GM23338 (cell line): Measurements from ENCODE around the gene RASGRP1. TPM values are rescaled to one million over a fixed set of nuclear protein-coding genes. Genes with fewer than 3 reads are reported as not detected.

ENCODE experiments used
- ATAC-seq: fragments of 200-7000 bp; cut with Tn5 transposase; 3 replicates; pipeline ENCODE4 v1.9.1; 2020
- DNase-seq: peaks from one replicate; pipeline ENCODE4 v3.0.0-alpha.2; 2015; ENCODE audit warnings: low spot score
- H2AFZ ChIP-seq: fragments of 200-600 bp; sonication (generic); 2 replicates; pipeline ENCODE4 v1.8.0; 2016; ENCODE audit warnings: antibody characterized with exemption, mild to moderate bottlenecking, moderate library complexity
- H3F3A ChIP-seq: fragments of 200-600 bp; sonication (generic); replicated peaks from 2 replicates; pipeline ENCODE4 v1.8.0; 2017; ENCODE audit warnings: antibody characterized with exemption, mixed run types, low read depth
- H3K27ac ChIP-seq: fragments of 200-600 bp; sonication (generic); 2 replicates; pipeline ENCODE4 v1.6.1; 2016; ENCODE audit warnings: low read depth
- H3K27me3 ChIP-seq: fragments of 200-600 bp; sonication (generic); 2 replicates; pipeline ENCODE4 v1.8.0; 2016; ENCODE audit warnings: mild to moderate bottlenecking, mixed run types, moderate library complexity; ENCODE audit not compliant: insufficient read depth
- H3K36me3 ChIP-seq: fragments of 200-600 bp; sonication (generic); 2 replicates; pipeline ENCODE4 v1.8.0; 2016; ENCODE audit warnings: mild to moderate bottlenecking; ENCODE audit not compliant: insufficient read depth
- H3K4me1 ChIP-seq: fragments of 200-600 bp; sonication (generic); 2 replicates; pipeline ENCODE4 v1.8.0; 2016; ENCODE audit warnings: mild to moderate bottlenecking, moderate library complexity; ENCODE audit not compliant: insufficient read depth
- H3K4me2 ChIP-seq: fragments of 200-600 bp; sonication (generic); 2 replicates; pipeline ENCODE4 v1.7.1; 2017; ENCODE audit warnings: mixed run types
- H3K4me3 ChIP-seq: fragments of 200-600 bp; sonication (generic); 2 replicates; pipeline ENCODE4 v1.6.1; 2016; ENCODE audit warnings: mixed run types
- H3K79me2 ChIP-seq: fragments of 200-600 bp; sonication (generic); replicated peaks from 2 replicates; pipeline ENCODE4 v1.8.0; 2017; ENCODE audit warnings: mild to moderate bottlenecking; ENCODE audit not compliant: insufficient read depth
- H3K9me2 ChIP-seq: fragments of 200-600 bp; sonication (generic); 2 replicates; pipeline ENCODE4 v1.8.0; 2017; ENCODE audit not compliant: insufficient read depth
- H4K20me1 ChIP-seq: fragments of 200-600 bp; sonication (generic); replicated peaks from 2 replicates; pipeline ENCODE4 v1.8.0; 2017; ENCODE audit warnings: mild to moderate bottlenecking; ENCODE audit not compliant: insufficient read depth
- H3K27ac Mint-ChIP-seq: 2 replicates; pipeline ENCODE4 v1.8.0; 2020; ENCODE audit warnings: inconsistent platforms, mild to moderate bottlenecking, moderate library complexity, mixed read lengths
- H3K27me3 Mint-ChIP-seq: 3 replicates; pipeline ENCODE4 v1.8.0; 2022; ENCODE audit warnings: low read depth, mild to moderate bottlenecking, moderate library complexity, mixed read lengths, inconsistent platforms; ENCODE audit not compliant: insufficient read depth, poor library complexity
- H3K36me3 Mint-ChIP-seq: 3 replicates; pipeline ENCODE4 v1.8.0; 2021; ENCODE audit warnings: low read depth, mild to moderate bottlenecking, inconsistent platforms, moderate library complexity, mixed read lengths
- H3K4me1 Mint-ChIP-seq: 3 replicates; pipeline ENCODE4 v1.8.0; 2020; ENCODE audit warnings: mild to moderate bottlenecking, inconsistent platforms, mixed read lengths
- H3K4me3 Mint-ChIP-seq: 3 replicates; pipeline ENCODE4 v1.8.0; 2021; ENCODE audit warnings: moderate library complexity, mild to moderate bottlenecking, inconsistent platforms, mixed read lengths
- H3K9me3 Mint-ChIP-seq: 3 replicates; pipeline ENCODE4 v1.8.0; 2020; ENCODE audit warnings: moderate library complexity, mild to moderate bottlenecking, inconsistent platforms, mixed read lengths
- EZH2 ChIP-seq: fragments of 200-600 bp; sonication (generic); IDR thresholded peaks from one replicate; pipeline ENCODE4 v1.8.0; 2017; ENCODE audit warnings: antibody characterized with exemption, mild to moderate bottlenecking, low read depth; ENCODE audit not compliant: unreplicated experiment
- JUNB ChIP-seq: IDR thresholded peaks from one replicate; pipeline ENCODE4 v1.6.1; 2016; ENCODE audit warnings: antibody characterized with exemption; ENCODE audit not compliant: unreplicated experiment
- NANOG ChIP-seq: IDR thresholded peaks from 2 replicates; pipeline ENCODE4 v1.6.1; 2016; ENCODE audit warnings: antibody characterized with exemption, borderline replicate concordance
- REST ChIP-seq: IDR thresholded peaks from one replicate; pipeline ENCODE4 v1.6.1; 2018; ENCODE audit warnings: antibody characterized with exemption; ENCODE audit not compliant: unreplicated experiment
- STAT1 ChIP-seq: IDR thresholded peaks from one replicate; pipeline ENCODE4 v1.6.1; 2016; ENCODE audit warnings: antibody characterized with exemption; ENCODE audit not compliant: unreplicated experiment
- ZNF331 ChIP-seq: fragments of 250-450 bp; sonication (Bioruptor Pico); IDR thresholded peaks from 2 replicates; pipeline ENCODE4 v1.5.0; 2020; ENCODE audit warnings: low read depth, mild to moderate bottlenecking, moderate library complexity
- polyA plus RNA-seq: library from polyadenylated mRNA; unstranded; fragments of >200 nt; fragmentation: Nextera tagmentation; extraction: Ambion mirVana; gene quantifications from 2 replicates; pipeline ENCODE4 v1.2.1, GENCODE V29; 2016
- total RNA-seq: library from RNA; depleted of rRNA; stranded (reverse); fragments of >200 nt; shearing (Covaris generic); gene quantifications from 2 replicates; pipeline ENCODE4 v1.2.3, GENCODE V29; 2014
- TF ChIP-seq, protein P1 (sequence below): IDR thresholded peaks from 2 replicates; pipeline ENCODE4 v1.6.1; 2016; ENCODE audit warnings: antibody characterized with exemption
- TF ChIP-seq, protein P2 (sequence below), 2 experiments: fragments of 200-600 bp in 1 of 2; sonication (generic) in 1 of 2; conservative IDR thresholded peaks; 2 replicates each; pipeline versions ENCODE4 v1.5.1 to v1.6.1; 2016 to 2017; ENCODE audit warnings: antibody characterized with exemption in 2 of 2, low read depth in 2 of 2, mild to moderate bottlenecking in 2 of 2, moderate library complexity in 1 of 2

Gene RASGRP1
- total and polyA plus RNA-seq, 2 experiments from 2014 or later = 1.1 to 1.2 TPM

- TF ChIP-seq, protein P1, sequence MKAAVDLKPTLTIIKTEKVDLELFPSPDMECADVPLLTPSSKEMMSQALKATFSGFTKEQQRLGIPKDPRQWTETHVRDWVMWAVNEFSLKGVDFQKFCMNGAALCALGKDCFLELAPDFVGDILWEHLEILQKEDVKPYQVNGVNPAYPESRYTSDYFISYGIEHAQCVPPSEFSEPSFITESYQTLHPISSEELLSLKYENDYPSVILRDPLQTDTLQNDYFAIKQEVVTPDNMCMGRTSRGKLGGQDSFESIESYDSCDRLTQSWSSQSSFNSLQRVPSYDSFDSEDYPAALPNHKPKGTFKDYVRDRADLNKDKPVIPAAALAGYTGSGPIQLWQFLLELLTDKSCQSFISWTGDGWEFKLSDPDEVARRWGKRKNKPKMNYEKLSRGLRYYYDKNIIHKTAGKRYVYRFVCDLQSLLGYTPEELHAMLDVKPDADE = no peak
- TF ChIP-seq EZH2 = no peak
- no peak for TF ChIP-seq REST
- no peak for TF ChIP-seq JUNB
- TF ChIP-seq, protein P2, sequence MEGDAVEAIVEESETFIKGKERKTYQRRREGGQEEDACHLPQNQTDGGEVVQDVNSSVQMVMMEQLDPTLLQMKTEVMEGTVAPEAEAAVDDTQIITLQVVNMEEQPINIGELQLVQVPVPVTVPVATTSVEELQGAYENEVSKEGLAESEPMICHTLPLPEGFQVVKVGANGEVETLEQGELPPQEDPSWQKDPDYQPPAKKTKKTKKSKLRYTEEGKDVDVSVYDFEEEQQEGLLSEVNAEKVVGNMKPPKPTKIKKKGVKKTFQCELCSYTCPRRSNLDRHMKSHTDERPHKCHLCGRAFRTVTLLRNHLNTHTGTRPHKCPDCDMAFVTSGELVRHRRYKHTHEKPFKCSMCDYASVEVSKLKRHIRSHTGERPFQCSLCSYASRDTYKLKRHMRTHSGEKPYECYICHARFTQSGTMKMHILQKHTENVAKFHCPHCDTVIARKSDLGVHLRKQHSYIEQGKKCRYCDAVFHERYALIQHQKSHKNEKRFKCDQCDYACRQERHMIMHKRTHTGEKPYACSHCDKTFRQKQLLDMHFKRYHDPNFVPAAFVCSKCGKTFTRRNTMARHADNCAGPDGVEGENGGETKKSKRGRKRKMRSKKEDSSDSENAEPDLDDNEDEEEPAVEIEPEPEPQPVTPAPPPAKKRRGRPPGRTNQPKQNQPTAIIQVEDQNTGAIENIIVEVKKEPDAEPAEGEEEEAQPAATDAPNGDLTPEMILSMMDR (conservative IDR thresholded peaks at IDR 0.05; ENCODE audit: low read depth in 2 of 2) = no peak
- no peak for TF ChIP-seq ZNF331 (CRISPR knock-in tag)
Observed at GRCh38 chr15:38479266-38479665, 85.3 kb downstream of the RASGRP1 start (continued).

GRCh38 chr15:38477637-38478036 is 87.0 kb downstream of the RASGRP1 start:
- H3K27ac ChIP-seq = no peak overlapping the region
- no peak overlapping the region for H3K27ac Mint-ChIP-seq
- H3K9me3 Mint-ChIP-seq = no peaks in the 10 kb centered on the region
- H3F3A ChIP-seq = no peaks in the 10 kb centered on the region
- H3K4me1 Mint-ChIP-seq = no peaks in the 10 kb centered on the region
- H3K4me2 ChIP-seq = no peak overlapping the region
- no peak for ATAC-seq
- no peak overlapping the region for H2AFZ ChIP-seq
- H3K36me3 Mint-ChIP-seq = peaks cover 38% of the 10 kb centered on the region
- peaks cover 4% of the 10 kb centered on the region; the same call in 1 of the 2 replicates for H3K36me3 ChIP-seq
- no peak overlapping the region for H3K4me3 Mint-ChIP-seq
- peaks cover 1% of the 10 kb centered on the region for H3K27me3 Mint-ChIP-seq
- DNase-seq = no peak
- no peaks in the 10 kb centered on the region for H4K20me1 ChIP-seq
- H3K9me2 ChIP-seq = no peaks in the 10 kb centered on the region
- no peaks in the 10 kb centered on the region for H3K4me1 ChIP-seq
- H3K4me3 ChIP-seq = no peak overlapping the region
- H3K27me3 ChIP-seq = no peaks in the 10 kb centered on the region
- H3K79me2 ChIP-seq = no peaks in the 10 kb centered on the region
- TF ChIP-seq JUNB (no peak), ZNF331 (CRISPR knock-in tag) (no peak), NANOG (no peak), REST (no peak), EZH2 (no peak), STAT1 (no peak)
- TF ChIP-seq, protein P2 (conservative IDR thresholded peaks at IDR 0.05; ENCODE audit: low read depth in 2 of 2) = no peak
